B cell (primary cell): Measurements from ENCODE around the gene ELL. TPM values are rescaled to one million over a fixed set of nuclear protein-coding genes. Genes with fewer than 3 reads are reported as not detected.

Experiments used
- ATAC-seq: fragments of 200-7000 bp; cut with Tn5 transposase; one replicate; pipeline ENCODE4 v1.10.0; 2021; ENCODE audit warnings: low read depth, mild to moderate bottlenecking, moderate number of reproducible peaks, moderate library complexity
- CTCF ChIA-PET: fragments of 350-600 bp; sonication (Branson Sonifier 250); formaldehyde crosslinking; loops from one replicate; lab custom pipeline; 2021; ENCODE audit warnings: antibody characterized with exemption, inconsistent platforms; lab: Charles Lee
- POLR2A ChIA-PET: fragments of 350-600 bp; sonication (Branson Sonifier 250); formaldehyde crosslinking; loops from one replicate; lab custom pipeline; 2021; ENCODE audit warnings: antibody characterized with exemption; lab: Charles Lee
- DNase-seq: peaks from one replicate; pipeline ENCODE4 v3.0.0; 2013
- H2AFZ ChIP-seq: 2 replicates; pipeline ENCODE4 v1.6.1; 2012; ENCODE audit warnings: mild to moderate bottlenecking, low read depth, low read length; ENCODE audit not compliant: insufficient read depth, poor library complexity, severe bottlenecking
- H3K27ac ChIP-seq, 2 donors: 1 replicate in 1 of 2; 2 replicates in 1 of 2; pipeline ENCODE4 v1.5.1; 2012 to 2013; ENCODE audit warnings: low read length in 2 of 2, mild to moderate bottlenecking in 2 of 2, moderate library complexity in 1 of 2
- H3K27me3 ChIP-seq, 4 experiments: fragments of 200-600 bp in 1 of 4; sonication (generic) in 1 of 4; replicated peaks in 1 of 4; 1 replicate in 2 of 4; 2 replicates in 2 of 4; pipeline versions ENCODE4 v1.6.1 to v1.7.0; 2013 to 2016; ENCODE audit warnings: low read length in 3 of 4, mild to moderate bottlenecking in 2 of 4, mixed read lengths in 1 of 4, moderate library complexity in 1 of 4; ENCODE audit not compliant: insufficient read depth in 4 of 4, control insufficient read depth in 3 of 4; ENCODE audit errors: control extremely low read depth in 1 of 4
- H3K36me3 ChIP-seq, 2 experiments: replicated peaks in 1 of 2; 1 replicate in 1 of 2; 2 replicates in 1 of 2; pipeline versions ENCODE4 v1.6.1 to v1.7.1; 2013; ENCODE audit warnings: low read length in 1 of 2; ENCODE audit not compliant: insufficient read depth in 2 of 2, control insufficient read depth in 1 of 2; ENCODE audit errors: control extremely low read depth in 1 of 2, extremely low read depth in 1 of 2
- H3K4me1 ChIP-seq, 2 donors: fragments of 200-600 bp in 1 of 2; sonication (generic) in 1 of 2; 1 replicate in 1 of 2; 2 replicates in 1 of 2; pipeline versions ENCODE4 v1.5.1 to v1.6.1; 2013 to 2017; ENCODE audit warnings: low read length in 2 of 2; ENCODE audit not compliant: control insufficient read depth in 2 of 2, insufficient read depth in 2 of 2
- H3K4me2 ChIP-seq: replicated peaks from 2 replicates; pipeline ENCODE3; 2012; ENCODE audit warnings: mild to moderate bottlenecking, low read depth, low read length; ENCODE audit not compliant: poor library complexity, severe bottlenecking
- H3K4me3 ChIP-seq, 5 experiments: fragments of 200-600 bp in 1 of 5; sonication (generic) in 1 of 5; 1 replicate in 3 of 5; 2 replicates in 2 of 5; pipeline versions ENCODE4 v1.5.1 to v1.7.0; 2011 to 2016; ENCODE audit warnings: low read length in 4 of 5, mild to moderate bottlenecking in 4 of 5, low read depth in 2 of 5, control low read depth in 1 of 5, moderate library complexity in 1 of 5; ENCODE audit not compliant: insufficient read depth in 1 of 5; ENCODE audit errors: control extremely low read depth in 1 of 5, extremely low read depth in 1 of 5
- H3K79me2 ChIP-seq: fragments of 200-600 bp; sonication (generic); one replicate; pipeline ENCODE4 v1.6.0; 2016; ENCODE audit warnings: low read length; ENCODE audit not compliant: control insufficient read depth, insufficient read depth
- H3K9ac ChIP-seq: fragments of 200-600 bp; sonication (generic); 2 replicates; pipeline ENCODE4 v1.6.1; 2017; ENCODE audit warnings: mild to moderate bottlenecking, low read length, moderate library complexity
- H3K9me3 ChIP-seq, 3 donors: one replicate each; pipeline versions ENCODE4 v1.6.1 to v1.7.1; 2013; ENCODE audit warnings: low read length in 2 of 3; ENCODE audit not compliant: control insufficient read depth in 2 of 3, insufficient read depth in 1 of 3; ENCODE audit errors: control extremely low read depth in 1 of 3
- H4K20me1 ChIP-seq: 2 replicates; pipeline ENCODE4 v1.6.0; 2012; ENCODE audit warnings: mild to moderate bottlenecking, low read length; ENCODE audit not compliant: insufficient read depth, control insufficient read depth, poor library complexity, severe bottlenecking
- H3K27ac Mint-ChIP-seq: one replicate; pipeline ENCODE4 v1.8.0; 2021; ENCODE audit warnings: mixed read lengths
- H3K27me3 Mint-ChIP-seq: one replicate; pipeline ENCODE4 v1.8.0; 2021; ENCODE audit warnings: mixed read lengths
- H3K4me1 Mint-ChIP-seq: one replicate; pipeline ENCODE4 v1.8.0; 2021; ENCODE audit warnings: mixed read lengths
- H3K4me3 Mint-ChIP-seq: one replicate; pipeline ENCODE4 v1.8.0; 2021; ENCODE audit warnings: mixed read lengths
- H3K9me3 Mint-ChIP-seq: one replicate; pipeline ENCODE4 v1.8.0; 2022; ENCODE audit warnings: mixed read lengths; ENCODE audit not compliant: insufficient read depth
- EZH2 ChIP-seq: IDR thresholded peaks from 2 replicates; pipeline ENCODE4 v1.6.1; 2012; ENCODE audit warnings: borderline replicate concordance, low read depth, mild to moderate bottlenecking, moderate library complexity, low read length; ENCODE audit not compliant: insufficient read depth, poor library complexity, severe bottlenecking
- WGBS: methylation state at CpG from one replicate; pipeline ENCODE4 v1.1.5; 2013; ENCODE audit warnings: missing lambda C conversion rate; ENCODE audit not compliant: insufficient coverage; 5-methylcytosine and 5-hydroxymethylcytosine counted together
- intact Hi-C: fragments of 100-400 bp; cut with micrococcal nuclease; formaldehyde crosslinking; loops from one replicate; pipeline ENCODE4 v1.10.0; 2022
- polyA plus RNA-seq: library from polyadenylated mRNA; depleted of rRNA; stranded (reverse); fragments of >200 nt; gene quantifications from 2 replicates; pipeline ENCODE4 v1.2.3, GENCODE V29; 2012
- total RNA-seq, 2 donors: library from RNA; stranded (reverse); fragments of 120-200 nt in 1 of 2; gene quantifications; 1 replicate in 1 of 2; 2 replicates in 1 of 2; pipeline versions ENCODE4 v1.2.3 to v1.2.4, GENCODE V29; 2013 to 2022
- TF ChIP-seq, protein P1 (sequence below): fragments of 200-600 bp; IDR thresholded peaks from one replicate; pipeline ENCODE4 v1.8.0; 2022; ENCODE audit warnings: antibody characterized with exemption, mild to moderate bottlenecking

ELL gene
- total and polyA plus RNA-seq, 2 donors (not counting 1 experiment from before 2014, with no cell fraction given): 21.2 to 31.4 TPM

- H3K4me3 Mint-ChIP-seq: peak overlapping the region; percentile 70
- Histone ChIP-seq H3K27me3 (no peaks in the 10 kb centered on the region), H3K36me3 (no peaks in the 10 kb centered on the region), H3K9me3 (no peaks in the 10 kb centered on the region), H3K9ac (no peak overlapping the region), H3K79me2 (peaks cover 100% of the 10 kb centered on the region), H3K4me2 (peak overlapping the region; percentile 47), H3K4me3 (no peak overlapping the region), H3K27ac (no peak overlapping the region), H3K4me1 (peaks cover 23 to 78% of the 10 kb centered on the region in 2 donors), H2AFZ (no peak overlapping the region), H4K20me1 (peaks cover 100% of the 10 kb centered on the region)
- no peak for DNase-seq
- peaks cover 90% of the 10 kb centered on the region for H3K4me1 Mint-ChIP-seq
- TF ChIP-seq, protein P1, sequence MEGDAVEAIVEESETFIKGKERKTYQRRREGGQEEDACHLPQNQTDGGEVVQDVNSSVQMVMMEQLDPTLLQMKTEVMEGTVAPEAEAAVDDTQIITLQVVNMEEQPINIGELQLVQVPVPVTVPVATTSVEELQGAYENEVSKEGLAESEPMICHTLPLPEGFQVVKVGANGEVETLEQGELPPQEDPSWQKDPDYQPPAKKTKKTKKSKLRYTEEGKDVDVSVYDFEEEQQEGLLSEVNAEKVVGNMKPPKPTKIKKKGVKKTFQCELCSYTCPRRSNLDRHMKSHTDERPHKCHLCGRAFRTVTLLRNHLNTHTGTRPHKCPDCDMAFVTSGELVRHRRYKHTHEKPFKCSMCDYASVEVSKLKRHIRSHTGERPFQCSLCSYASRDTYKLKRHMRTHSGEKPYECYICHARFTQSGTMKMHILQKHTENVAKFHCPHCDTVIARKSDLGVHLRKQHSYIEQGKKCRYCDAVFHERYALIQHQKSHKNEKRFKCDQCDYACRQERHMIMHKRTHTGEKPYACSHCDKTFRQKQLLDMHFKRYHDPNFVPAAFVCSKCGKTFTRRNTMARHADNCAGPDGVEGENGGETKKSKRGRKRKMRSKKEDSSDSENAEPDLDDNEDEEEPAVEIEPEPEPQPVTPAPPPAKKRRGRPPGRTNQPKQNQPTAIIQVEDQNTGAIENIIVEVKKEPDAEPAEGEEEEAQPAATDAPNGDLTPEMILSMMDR: no peak
- no peak for TF ChIP-seq EZH2
- no peaks in the 10 kb centered on the region for H3K27me3 Mint-ChIP-seq
- ATAC-seq: no peak
- H3K9me3 Mint-ChIP-seq: no peaks in the 10 kb centered on the region
- WGBS: 17% methylated on average over 16 of the region's 17 CpGs
- intact Hi-C loops: no loop called here
- H3K27ac Mint-ChIP-seq: peak overlapping the region; percentile 56
- CTCF ChIA-PET: interaction anchor here (1.0 kb wide), 1 partner anchor 17 kb away, joined by 6 read pairs; no protein-coding TSS in a partner anchor
- POLR2A ChIA-PET: interaction anchor here (0.6 kb wide), 1 partner anchor 284 kb away, joined by 3 read pairs; no protein-coding TSS in a partner anchor
These were observed 19.1 kb downstream of the ELL start for GRCh38 chr19:18502638-18503294.

DNA sequence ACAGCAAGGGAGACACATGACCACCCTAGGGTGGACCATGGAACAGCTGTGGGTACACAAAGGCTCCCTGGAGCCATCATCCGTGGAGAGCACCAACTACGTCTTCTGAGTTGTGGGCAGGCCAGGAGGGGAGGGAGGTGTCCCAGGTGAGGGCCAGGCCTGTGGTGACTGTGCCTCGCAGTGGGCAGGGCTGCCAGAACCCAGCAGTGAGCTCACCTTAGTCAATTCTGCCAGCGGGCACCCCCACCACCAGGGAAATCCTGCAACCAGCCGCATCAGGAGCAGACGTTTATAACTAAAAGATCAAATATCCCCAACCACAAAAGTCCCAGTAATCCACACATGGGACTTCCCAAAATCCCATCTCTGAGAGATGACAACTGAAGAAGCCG lies 19.6 kb downstream of the ELL start:
- no peaks in the 10 kb centered on the region for H3K9me3 Mint-ChIP-seq
- 88% methylated on average over 3 of the region's 7 CpGs for WGBS
- peaks cover 100% of the 10 kb centered on the region for H4K20me1 ChIP-seq
- H3K4me3 Mint-ChIP-seq: peak overlapping the region; percentile 23
- H3K27me3 Mint-ChIP-seq: no peaks in the 10 kb centered on the region
- no peak for TF ChIP-seq EZH2
- TF ChIP-seq, protein P1: no peak
- peak overlapping the region; percentile 47 for H3K4me2 ChIP-seq
- H3K9ac ChIP-seq: no peak overlapping the region
- ATAC-seq (no peak), DNase-seq (no peak)
- ChIA-PET CTCF (no interaction called here), POLR2A (interaction anchor here (0.6 kb wide), 1 partner anchor 284 kb away, joined by 3 read pairs; no protein-coding TSS in a partner anchor)
- peaks cover 23 to 73% of the 10 kb centered on the region in 2 donors for H3K4me1 ChIP-seq
- H3K27ac Mint-ChIP-seq: no peak overlapping the region
- no peak overlapping the region for H2AFZ ChIP-seq
- H3K9me3 ChIP-seq: no peaks in the 10 kb centered on the region
- H3K36me3 ChIP-seq: no peaks in the 10 kb centered on the region
- intact Hi-C loops: no loop called here
- peaks cover 100% of the 10 kb centered on the region for H3K79me2 ChIP-seq
- peaks cover 86% of the 10 kb centered on the region for H3K4me1 Mint-ChIP-seq
- no peaks in the 10 kb centered on the region for H3K27me3 ChIP-seq
- no peak overlapping the region for H3K27ac ChIP-seq
- no peak overlapping the region for H3K4me3 ChIP-seq
